Esophagus squamous epithelium (tissue), 4 donors: Measurements from ENCODE around the gene ZNF593OS.

Experiments
- POLR2A ChIP-seq, 4 donors: fragments of 450-650 bp; IDR thresholded peaks; one replicate each; pipeline ENCODE4 v1.6.1; 2017; ENCODE audit warnings: antibody characterized with exemption in 4 of 4, mild to moderate bottlenecking in 4 of 4, moderate library complexity in 3 of 4
- TF ChIP-seq, protein P1 (sequence below), 6 experiments: fragments of 450-650 bp in 4 of 6; fragments of 200-600 bp in 2 of 6; sonication (generic) in 2 of 6; IDR thresholded peaks; one replicate each; pipeline ENCODE4 v1.5.1; 2016 to 2019; ENCODE audit warnings: antibody characterized with exemption in 6 of 6, mild to moderate bottlenecking in 4 of 6, moderate library complexity in 4 of 6

DNA sequence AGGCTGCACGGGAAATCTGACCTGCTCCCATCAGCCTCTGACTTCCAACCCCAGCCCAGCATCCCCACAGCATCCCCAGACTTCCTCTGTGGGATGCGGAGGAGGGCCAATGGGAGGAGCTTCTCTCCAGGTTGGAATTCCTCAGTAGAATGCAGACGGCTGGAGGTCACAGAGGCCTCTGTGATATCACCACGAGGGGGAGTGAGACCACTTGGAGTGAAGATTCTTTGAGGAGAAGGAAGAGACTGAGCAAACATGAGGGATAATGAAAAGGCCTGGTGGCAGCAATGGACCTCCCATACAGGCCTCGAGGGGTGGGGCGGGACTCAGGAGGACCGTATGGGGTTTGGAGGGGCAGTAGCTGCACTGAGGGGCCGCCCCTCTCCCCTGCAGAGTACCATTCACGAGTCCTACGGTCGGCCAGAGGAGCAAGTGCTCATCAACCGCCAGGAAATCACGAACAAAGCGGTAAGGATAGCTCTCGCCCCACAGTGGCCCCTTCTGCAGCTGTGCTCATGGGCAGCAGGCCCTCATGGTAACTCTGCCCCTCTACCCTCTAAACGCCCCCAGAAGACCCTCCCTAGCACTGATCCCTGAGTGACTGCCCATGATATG lies 18.8 kb upstream of the ZNF593OS start, which contains the start of gene CATSPER4:
- TF ChIP-seq, protein P1, sequence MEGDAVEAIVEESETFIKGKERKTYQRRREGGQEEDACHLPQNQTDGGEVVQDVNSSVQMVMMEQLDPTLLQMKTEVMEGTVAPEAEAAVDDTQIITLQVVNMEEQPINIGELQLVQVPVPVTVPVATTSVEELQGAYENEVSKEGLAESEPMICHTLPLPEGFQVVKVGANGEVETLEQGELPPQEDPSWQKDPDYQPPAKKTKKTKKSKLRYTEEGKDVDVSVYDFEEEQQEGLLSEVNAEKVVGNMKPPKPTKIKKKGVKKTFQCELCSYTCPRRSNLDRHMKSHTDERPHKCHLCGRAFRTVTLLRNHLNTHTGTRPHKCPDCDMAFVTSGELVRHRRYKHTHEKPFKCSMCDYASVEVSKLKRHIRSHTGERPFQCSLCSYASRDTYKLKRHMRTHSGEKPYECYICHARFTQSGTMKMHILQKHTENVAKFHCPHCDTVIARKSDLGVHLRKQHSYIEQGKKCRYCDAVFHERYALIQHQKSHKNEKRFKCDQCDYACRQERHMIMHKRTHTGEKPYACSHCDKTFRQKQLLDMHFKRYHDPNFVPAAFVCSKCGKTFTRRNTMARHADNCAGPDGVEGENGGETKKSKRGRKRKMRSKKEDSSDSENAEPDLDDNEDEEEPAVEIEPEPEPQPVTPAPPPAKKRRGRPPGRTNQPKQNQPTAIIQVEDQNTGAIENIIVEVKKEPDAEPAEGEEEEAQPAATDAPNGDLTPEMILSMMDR (IDR thresholded peaks at IDR 0.05): no peak
- no peak for TF ChIP-seq POLR2A (IDR thresholded peaks at IDR 0.05)
